HTR-8/SVneo (cell line): Measurements from ENCODE around the gene IL1RAPL2.
"Not testable (repeated sequence)": the region's sequence is repeated elsewhere in the genome, so short reads cannot be mapped to it uniquely, and the experiment has no call there.

Experiments
- DNase-seq: peaks from one replicate; pipeline ENCODE4 v3.0.0; 2011; ENCODE audit warnings: low spot score, mixed read lengths; ENCODE audit not compliant: insufficient read length
- FAIRE-seq: peaks from 2 replicates; lab custom pipeline; 2011; peaks lifted over from hg19 to GRCh38; lab: Jason Lieb, UNC

The IL1RAPL2 gene

DNA sequence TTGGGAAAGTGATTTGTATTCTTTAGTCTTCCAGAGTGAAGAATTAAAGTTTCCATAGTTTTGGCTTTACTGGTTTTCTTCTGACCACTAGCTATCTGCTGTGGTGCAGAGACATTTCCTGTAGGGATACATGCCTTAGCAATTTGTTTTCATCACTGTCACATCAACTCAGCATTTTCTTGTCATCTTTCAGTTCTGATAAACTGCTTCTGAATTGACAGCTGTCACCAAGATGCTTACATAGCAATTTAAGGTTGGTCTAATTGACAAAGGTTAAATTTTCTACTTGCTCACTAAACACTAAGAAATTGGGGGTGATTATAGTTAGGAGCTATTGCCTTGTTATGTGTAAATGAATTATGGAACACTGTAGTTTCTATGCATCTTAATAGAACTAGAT is 422.0 kb downstream of the IL1RAPL2 start:
- no peak for FAIRE-seq

DNA sequence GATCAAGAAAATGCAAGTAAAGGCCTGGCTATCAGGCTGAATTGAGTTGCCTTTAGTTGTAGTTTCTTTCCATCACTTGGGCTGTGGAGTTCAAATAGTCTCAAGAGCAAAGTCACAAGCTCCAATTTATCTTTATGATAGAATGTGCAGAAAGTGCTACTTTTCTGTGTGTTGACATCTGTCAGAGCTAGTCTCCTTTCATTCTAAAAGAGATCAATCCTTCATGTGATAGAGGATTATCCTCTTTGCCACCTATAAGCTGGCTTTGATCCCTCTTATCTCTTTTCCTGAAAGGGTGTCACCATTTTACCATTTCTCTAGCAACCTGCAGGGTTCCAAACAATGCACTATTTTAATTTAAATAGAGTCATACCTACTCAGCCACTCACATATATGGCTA is 429.5 kb downstream of the IL1RAPL2 start:
- DNase-seq (no peak), FAIRE-seq (no peak)

More for the DNA sequence above, 422.0 kb downstream of the IL1RAPL2 start:
- no peak for DNase-seq

GRCh38 chrX:105006103-105006502 is 440.1 kb downstream of the IL1RAPL2 start:
- FAIRE-seq (no peak), DNase-seq (no peak)

- DNase-seq: no peak
- FAIRE-seq: no peak
These were observed 441.0 kb downstream of the IL1RAPL2 start for GRCh38 chrX:105006996-105007395.

- DNase-seq (no peak), FAIRE-seq (no peak)
These were observed 447.7 kb downstream of the IL1RAPL2 start for GRCh38 chrX:105013719-105014118.

- no peak for DNase-seq
- no peak for FAIRE-seq
These were observed 451.6 kb downstream of the IL1RAPL2 start for GRCh38 chrX:105017641-105018040.

- no peak for DNase-seq
- no peak for FAIRE-seq
These were observed 452.9 kb downstream of the IL1RAPL2 start for GRCh38 chrX:105018865-105019264.

GRCh38 chrX:105028962-105029361 is 463.0 kb downstream of the IL1RAPL2 start:
- not testable (repeated sequence) for DNase-seq, FAIRE-seq

- FAIRE-seq: no peak
- no peak for DNase-seq
These were observed 472.8 kb downstream of the IL1RAPL2 start for GRCh38 chrX:105038672-105039328.

- DNase-seq (no peak), FAIRE-seq (no peak)
These were observed 484.9 kb downstream of the IL1RAPL2 start for GRCh38 chrX:105050921-105051320.

- no peak for DNase-seq
- FAIRE-seq: no peak
These were observed 485.4 kb downstream of the IL1RAPL2 start for GRCh38 chrX:105051364-105051763.

- DNase-seq (no peak), FAIRE-seq (no peak)
These were observed 486.9 kb downstream of the IL1RAPL2 start for GRCh38 chrX:105052926-105053325.

DNA sequence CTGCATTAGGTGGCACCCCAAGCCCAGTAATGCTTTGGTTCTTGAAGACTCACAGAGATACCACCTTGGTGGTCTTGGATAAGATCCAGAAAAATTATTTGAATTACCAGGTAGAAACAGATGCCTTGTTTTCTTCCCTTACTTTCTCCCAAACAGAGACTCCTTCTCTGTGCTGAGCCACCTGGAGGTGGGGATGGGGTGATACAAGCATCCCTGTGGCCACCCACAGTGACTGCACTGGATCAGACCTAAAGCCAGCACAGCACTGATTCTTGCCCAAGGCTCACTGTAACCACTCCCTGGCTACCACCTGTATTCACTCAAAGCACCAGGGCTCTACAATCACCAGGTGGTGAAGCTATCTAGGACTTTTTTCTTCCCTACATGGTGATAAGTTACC is 497.7 kb downstream of the IL1RAPL2 start:
- FAIRE-seq: no peak

DNA sequence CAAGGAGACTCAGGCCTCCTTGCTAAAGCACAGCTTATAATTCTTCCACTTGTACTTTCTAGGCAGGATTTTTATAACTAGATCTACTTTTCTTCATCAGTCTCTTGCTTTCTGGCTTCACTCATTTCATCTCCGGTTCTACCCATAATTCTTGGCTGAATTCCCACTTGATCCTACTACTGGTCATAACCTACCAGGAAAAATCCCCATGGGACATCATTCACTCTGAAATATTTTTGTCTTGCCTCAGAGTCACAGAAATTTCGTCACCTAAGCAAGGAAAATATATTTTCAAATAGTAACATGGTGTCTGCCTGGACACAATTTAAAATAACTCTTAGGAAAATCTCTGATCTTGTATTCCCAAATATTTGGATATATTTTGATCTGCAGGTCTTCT is 532.2 kb downstream of the IL1RAPL2 start:
- no peak for DNase-seq
- FAIRE-seq: no peak

More for the DNA sequence above, 497.7 kb downstream of the IL1RAPL2 start:
- DNase-seq: no peak

GRCh38 chrX:105098812-105099211 is 532.8 kb downstream of the IL1RAPL2 start:
- no peak for FAIRE-seq

GRCh38 chrX:105101378-105101777 is 535.4 kb downstream of the IL1RAPL2 start:
- FAIRE-seq (no peak), DNase-seq (no peak)

More at GRCh38 chrX:105098812-105099211, 532.8 kb downstream of the IL1RAPL2 start:
- DNase-seq: no peak

DNA sequence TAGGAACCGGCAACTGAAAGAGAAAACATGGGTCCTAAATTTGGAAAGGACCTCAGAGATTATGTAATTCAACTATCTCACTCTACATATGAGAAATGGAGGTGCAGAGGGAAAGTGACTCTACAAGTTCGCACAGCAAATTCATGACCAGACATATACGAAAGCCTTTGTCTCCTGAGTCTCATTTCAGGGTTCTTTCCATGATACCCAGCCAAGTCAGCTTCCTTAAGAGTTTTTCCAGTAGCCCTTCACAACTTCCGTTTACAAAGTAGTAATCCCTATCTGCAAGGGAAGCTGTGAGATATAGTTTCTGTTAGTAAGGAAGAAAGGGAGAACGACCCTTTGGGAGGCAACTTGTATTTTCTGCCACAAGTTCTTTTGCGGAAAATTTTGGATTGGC is 543.9 kb downstream of the IL1RAPL2 start:
- FAIRE-seq (no peak), DNase-seq (no peak)

GRCh38 chrX:105114554-105115130 is 548.6 kb downstream of the IL1RAPL2 start:
- DNase-seq (no peak), FAIRE-seq (no peak)

DNA sequence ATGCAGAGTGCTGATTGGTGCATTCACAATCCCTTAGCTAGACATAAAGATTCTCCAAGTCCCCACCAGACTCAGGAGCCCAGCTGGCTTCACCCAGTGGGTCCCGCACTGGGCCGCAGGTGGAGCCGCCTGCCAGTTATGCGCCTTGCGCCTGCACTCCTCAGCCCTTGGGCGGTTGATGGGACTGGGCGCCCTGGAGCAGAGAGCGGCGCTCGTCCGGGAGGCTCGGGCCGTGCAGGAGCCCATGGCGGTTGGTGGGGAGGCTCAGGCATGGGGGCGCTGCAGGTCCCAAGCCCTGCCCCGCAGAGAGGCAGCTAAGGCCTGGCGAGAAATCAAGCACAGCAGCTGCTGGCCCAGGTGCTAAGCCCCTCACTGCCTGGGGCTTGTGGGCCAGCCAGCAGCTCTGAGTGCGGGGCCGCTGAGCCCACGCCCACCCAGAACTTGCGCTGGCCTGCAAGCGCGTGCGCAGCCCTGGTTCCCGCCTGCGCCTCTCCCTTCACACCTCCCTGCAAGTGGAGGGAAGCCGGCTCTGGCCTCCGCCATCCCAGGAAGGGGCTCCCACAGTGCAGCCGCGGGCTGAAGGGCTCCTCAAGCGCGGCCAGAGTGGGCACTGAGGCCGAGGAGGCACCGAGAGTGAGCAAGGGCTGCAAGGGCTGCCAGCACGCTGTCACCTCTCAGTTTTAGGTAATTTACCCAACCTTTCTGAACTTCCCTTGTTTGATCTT is 549.8 kb downstream of the IL1RAPL2 start:
- FAIRE-seq, DNase-seq: not testable (repeated sequence)

DNA sequence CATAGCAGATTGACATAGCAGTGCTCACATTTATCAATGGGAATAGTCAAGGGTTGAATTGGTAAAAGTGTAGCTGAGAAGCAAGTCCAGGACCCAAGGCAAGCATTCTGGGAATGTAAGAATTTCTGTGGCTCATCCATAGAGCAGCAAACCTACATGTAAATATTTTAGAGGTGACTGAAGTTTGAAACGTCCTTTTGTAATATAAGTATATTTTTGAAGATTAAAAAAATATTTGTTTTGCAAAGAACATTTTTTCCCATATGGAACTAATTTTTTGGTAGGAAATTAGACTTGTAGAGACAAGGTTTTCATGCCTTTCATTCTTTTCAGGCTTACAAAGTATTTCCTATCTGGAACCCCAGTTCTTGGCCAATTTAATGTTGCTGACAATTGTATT is 550.5 kb downstream of the IL1RAPL2 start:
- no peak for DNase-seq
- FAIRE-seq: no peak

- FAIRE-seq: no peak
These were observed 551.6 kb downstream of the IL1RAPL2 start for GRCh38 chrX:105117621-105118020.

More at GRCh38 chrX:105117621-105118020, 551.6 kb downstream of the IL1RAPL2 start:
- DNase-seq: no peak
